HEK293T (cell line): ENCODE data around the gene TLE3.

Experiments
- CTCF ChIA-PET: fragments of 350-600 bp; formaldehyde crosslinking; extraction: SDS; loops from one replicate; lab custom pipeline; 2021; ENCODE audit warnings: antibody characterized with exemption, inconsistent platforms; lab: Yijun Ruan, JAX
- POLR2A ChIA-PET: fragments of 350-600 bp; formaldehyde crosslinking; extraction: SDS; loops from one replicate; lab custom pipeline; 2020; ENCODE audit warnings: antibody characterized with exemption, inconsistent platforms; lab: Yijun Ruan, JAX
- DNase-seq: peaks from one replicate; pipeline ENCODE4 v3.0.0; 2012; ENCODE audit warnings: mixed read lengths; ENCODE audit errors: extremely low spot score
- ARNT ChIP-seq: fragments of 450-650 bp; IDR thresholded peaks from 2 replicates; pipeline ENCODE4 v1.6.1; 2017; ENCODE audit warnings: mild to moderate bottlenecking
- BHLHE40 ChIP-seq: fragments of 450-650 bp; IDR thresholded peaks from 2 replicates; pipeline ENCODE4 v1.6.1; 2016; ENCODE audit warnings: mild to moderate bottlenecking, moderate library complexity, borderline replicate concordance
- ELF4 ChIP-seq: fragments of 450-650 bp; IDR thresholded peaks from 2 replicates; pipeline ENCODE4 v1.6.1; 2017; ENCODE audit warnings: antibody characterized with exemption
- FOXA1 ChIP-seq: fragments of 450-650 bp; IDR thresholded peaks from 2 replicates; pipeline ENCODE4 v1.6.1; 2016; ENCODE audit warnings: mild to moderate bottlenecking
- FOXK2 ChIP-seq: fragments of 450-650 bp; IDR thresholded peaks from 2 replicates; pipeline ENCODE4 v1.6.1; 2016; ENCODE audit warnings: mild to moderate bottlenecking
- HDGF ChIP-seq: fragments of 450-650 bp; IDR thresholded peaks from 2 replicates; pipeline ENCODE4 v1.6.1; 2017; ENCODE audit warnings: antibody characterized with exemption, borderline replicate concordance
- L3MBTL2 ChIP-seq: fragments of 450-650 bp; conservative IDR thresholded peaks from 2 replicates; pipeline ENCODE4 v1.6.1; 2016; ENCODE audit warnings: mild to moderate bottlenecking
- LEF1 ChIP-seq: fragments of 450-650 bp; IDR thresholded peaks from 2 replicates; pipeline ENCODE4 v1.6.1; 2017; ENCODE audit warnings: mild to moderate bottlenecking, borderline replicate concordance
- NFRKB ChIP-seq: fragments of 450-650 bp; IDR thresholded peaks from 2 replicates; pipeline ENCODE4 v1.6.1; 2016; ENCODE audit warnings: mild to moderate bottlenecking, moderate library complexity
- SP1 ChIP-seq: fragments of 450-650 bp; IDR thresholded peaks from 2 replicates; pipeline ENCODE4 v1.6.1; 2017
- SUZ12 ChIP-seq: fragments of 450-650 bp; IDR thresholded peaks from 2 replicates; pipeline ENCODE4 v1.6.1; 2016; ENCODE audit warnings: mild to moderate bottlenecking
- TARDBP ChIP-seq: fragments of 450-650 bp; IDR thresholded peaks from 2 replicates; pipeline ENCODE4 v1.6.1; 2016
- ZNF384 ChIP-seq: fragments of 450-650 bp; IDR thresholded peaks from 2 replicates; pipeline ENCODE4 v1.6.1; 2016
- TF ChIP-seq, protein P1 (sequence below): fragments of 450-650 bp; IDR thresholded peaks from 2 replicates; pipeline ENCODE4 v1.6.1; 2016

The TLE3 gene

DNA sequence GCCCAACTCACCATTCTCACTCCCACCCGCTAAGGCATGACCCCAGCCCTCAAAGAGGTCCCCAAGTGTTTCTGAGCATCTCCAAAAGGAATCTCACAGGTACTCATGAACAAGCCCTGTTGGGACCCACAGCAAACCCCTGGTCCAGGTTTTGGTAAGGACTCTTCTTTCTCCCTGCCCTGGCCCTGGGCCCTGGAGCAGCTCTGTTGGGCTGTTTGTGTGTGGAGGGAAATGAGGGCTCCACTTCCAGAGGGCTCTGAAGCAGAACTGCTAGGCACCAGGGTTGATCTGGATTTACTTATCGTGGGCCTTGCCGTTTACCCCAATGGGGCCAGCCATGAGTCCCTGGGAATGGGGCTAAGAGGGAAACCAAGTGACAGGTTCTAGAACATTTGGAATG, 92.9 kb downstream of the TLE3 start:
- no peak for DNase-seq
- ChIA-PET CTCF (no interaction called here), POLR2A (no interaction called here)
- TF ChIP-seq, protein P1, sequence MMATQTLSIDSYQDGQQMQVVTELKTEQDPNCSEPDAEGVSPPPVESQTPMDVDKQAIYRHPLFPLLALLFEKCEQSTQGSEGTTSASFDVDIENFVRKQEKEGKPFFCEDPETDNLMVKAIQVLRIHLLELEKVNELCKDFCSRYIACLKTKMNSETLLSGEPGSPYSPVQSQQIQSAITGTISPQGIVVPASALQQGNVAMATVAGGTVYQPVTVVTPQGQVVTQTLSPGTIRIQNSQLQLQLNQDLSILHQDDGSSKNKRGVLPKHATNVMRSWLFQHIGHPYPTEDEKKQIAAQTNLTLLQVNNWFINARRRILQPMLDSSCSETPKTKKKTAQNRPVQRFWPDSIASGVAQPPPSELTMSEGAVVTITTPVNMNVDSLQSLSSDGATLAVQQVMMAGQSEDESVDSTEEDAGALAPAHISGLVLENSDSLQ, result no peak
- TF ChIP-seq FOXA1 (no peak), TARDBP (no peak), L3MBTL2 (no peak), HDGF (no peak), LEF1 (no peak), SP1 (no peak), ELF4 (no peak)

DNA sequence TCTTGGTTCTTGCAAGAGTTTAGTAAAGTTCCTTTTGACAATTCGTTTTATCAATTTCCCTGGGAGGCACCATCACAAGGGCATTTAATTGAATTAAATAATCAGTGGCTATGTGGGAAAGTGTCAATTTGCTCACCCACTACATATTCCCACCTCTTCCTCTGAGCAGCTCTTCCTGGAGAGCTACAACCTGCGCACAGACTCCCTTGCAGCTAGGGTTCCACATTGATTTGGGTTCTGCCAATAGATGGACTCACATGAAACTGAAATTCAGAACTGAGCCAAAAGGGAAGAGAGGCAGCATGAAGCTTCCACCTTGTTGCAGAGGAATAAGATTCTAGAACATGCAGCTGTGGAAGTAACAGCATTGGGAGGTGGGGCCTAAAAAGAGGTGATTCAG, 94.8 kb downstream of the TLE3 start:
- ChIA-PET POLR2A (no interaction called here), CTCF (no interaction called here)
- no peak for DNase-seq
- no peak for TF ChIP-seq NFRKB
- no peak for TF ChIP-seq ARNT
- TF ChIP-seq L3MBTL2, result no peak
- TF ChIP-seq, protein P1, result no peak
- no peak for TF ChIP-seq SUZ12
- no peak for TF ChIP-seq BHLHE40
- TF ChIP-seq FOXK2, result no peak

DNA sequence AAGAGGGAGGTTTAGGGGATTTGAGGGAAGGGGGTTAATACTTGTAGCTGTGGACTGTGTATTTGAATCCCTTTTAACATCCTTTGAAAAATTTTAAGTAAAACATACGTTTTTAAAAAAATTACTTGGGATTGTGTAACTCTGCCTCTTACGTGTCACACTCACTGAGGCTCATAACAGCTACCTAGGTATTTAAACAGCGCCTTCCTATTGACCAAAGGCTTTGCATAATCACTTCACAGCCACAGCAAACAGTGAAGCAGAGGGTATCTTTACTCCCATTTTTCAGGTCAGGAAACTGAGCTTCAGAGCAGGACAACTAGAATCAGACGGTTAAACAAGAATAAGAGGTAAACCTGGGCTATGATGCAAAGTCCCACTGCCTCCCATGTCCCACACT, 95.9 kb downstream of the TLE3 start:
- ChIA-PET POLR2A (no interaction called here), CTCF (no interaction called here)
- DNase-seq, result no peak
- TF ChIP-seq ZNF384, result no peak
- TF ChIP-seq LEF1, result no peak

DNA sequence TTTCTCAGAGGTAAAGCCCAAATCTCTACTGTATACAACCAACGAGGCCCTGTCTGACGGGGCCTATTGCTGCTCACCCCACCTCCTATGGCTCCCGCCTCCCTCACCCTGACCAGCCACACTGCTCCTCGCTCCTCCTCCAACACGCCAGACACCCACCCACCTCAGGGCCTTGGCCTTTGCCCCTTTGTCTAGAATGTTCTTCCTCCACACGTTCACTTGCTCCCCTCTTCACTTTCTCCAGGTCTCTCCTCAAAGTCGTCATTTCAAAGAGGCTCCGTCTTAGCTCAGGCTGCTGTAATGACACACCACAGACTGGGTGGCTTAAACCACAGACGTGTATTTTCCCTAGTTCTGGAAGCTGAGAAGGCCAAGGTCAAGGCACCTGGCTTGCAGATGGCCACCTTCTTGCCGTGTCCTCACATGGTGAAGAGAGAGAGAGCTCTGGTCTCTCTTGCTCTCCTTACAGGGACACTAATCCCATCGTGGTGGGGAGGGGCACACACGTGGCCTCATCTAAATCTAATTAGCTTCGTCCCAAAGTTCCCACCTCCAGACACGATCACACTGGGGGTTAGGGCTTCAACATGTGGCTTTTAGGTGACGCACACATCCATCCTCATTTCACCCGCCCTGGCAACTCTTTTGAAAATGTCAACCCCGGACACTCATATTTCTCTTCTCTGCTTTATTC, 98.2 kb downstream of the TLE3 start:
- ChIA-PET POLR2A (no interaction called here), CTCF (no interaction called here)
- TF ChIP-seq, protein P1, result no peak
- TF ChIP-seq ELF4 (no peak), SP1 (no peak), FOXA1 (no peak), FOXK2 (no peak), BHLHE40 (no peak), TARDBP (no peak), LEF1 (no peak), NFRKB (no peak)

DNA sequence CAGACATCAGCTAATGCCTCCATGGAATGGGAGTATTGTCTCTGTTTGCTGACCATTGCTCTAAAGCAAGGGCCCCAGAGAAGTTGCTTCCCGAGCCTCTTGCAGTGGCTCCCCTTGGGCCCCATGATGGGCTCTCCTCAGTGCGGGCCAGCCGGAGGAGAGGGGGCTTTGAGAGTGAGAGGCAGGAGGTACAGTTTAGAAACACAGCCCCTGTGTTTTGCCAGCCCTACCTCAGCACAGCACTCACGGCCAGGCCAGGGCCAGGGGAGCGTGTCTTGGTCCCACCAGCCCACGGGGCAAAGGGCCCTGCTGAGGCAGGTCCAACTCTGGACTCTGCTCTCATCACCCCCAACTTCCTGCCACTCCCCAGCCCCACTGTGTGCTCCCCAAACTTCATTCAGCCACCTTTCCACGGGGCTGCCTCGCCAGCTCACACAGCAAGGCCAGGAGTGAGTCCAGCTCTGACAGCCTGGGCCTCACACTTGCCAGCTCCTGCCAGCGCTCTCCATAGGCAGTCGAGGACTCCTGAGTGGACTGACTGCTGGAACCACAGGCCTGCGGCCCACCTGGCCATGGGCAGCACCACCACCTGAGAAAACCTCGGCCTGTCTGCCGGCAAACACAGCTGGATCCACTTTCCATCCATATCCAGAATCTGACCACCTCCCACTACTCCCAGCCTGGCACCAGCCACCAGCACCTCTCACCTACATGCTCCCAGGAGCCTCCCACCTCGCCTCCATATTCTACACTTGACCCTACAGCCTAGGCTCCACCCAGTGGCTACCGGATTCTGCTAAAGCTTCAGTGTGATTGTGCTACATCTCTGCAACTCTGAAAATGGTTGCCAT, 99.0 kb downstream of the TLE3 start:
- ChIA-PET POLR2A (no interaction called here), CTCF (no interaction called here)
- no peak for TF ChIP-seq SP1

More for the DNA sequence above, 98.2 kb downstream of the TLE3 start:
- no peak for DNase-seq

DNA sequence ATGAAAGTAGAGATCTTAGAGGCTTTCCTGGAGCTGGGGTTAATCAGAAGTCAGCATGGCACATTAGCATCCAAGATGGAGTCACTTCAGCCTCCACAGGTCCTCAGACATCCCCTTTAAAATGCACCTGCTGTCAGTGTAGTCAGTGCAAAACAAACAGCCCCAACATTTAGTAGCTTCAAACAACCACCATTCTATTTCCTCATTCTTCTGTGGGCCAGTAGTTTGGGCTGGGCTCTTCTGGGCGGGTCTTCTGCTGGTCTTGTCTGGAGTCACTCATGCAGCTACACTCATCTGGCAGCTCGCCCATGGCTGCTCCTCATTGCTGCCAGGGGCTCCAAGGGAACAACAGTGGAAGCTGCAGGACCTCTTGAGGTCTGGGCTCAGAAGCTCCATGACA, 99.9 kb downstream of the TLE3 start:
- DNase-seq, result no peak
- TF ChIP-seq NFRKB, result no peak
- POLR2A ChIA-PET, result no interaction called here
- CTCF ChIA-PET, result no interaction called here

More for the DNA sequence above, 99.0 kb downstream of the TLE3 start:
- DNase-seq, result no peak
